Measurements from ENCODE around the gene CD247. TPM values are rescaled to one million over a fixed set of nuclear protein-coding genes. Genes with fewer than 3 reads are reported as not detected.

The CD247 gene
- total and polyA plus RNA-seq, 2 of the 4 experiments (the other 2 are of a cell fraction), result not detected

DNA sequence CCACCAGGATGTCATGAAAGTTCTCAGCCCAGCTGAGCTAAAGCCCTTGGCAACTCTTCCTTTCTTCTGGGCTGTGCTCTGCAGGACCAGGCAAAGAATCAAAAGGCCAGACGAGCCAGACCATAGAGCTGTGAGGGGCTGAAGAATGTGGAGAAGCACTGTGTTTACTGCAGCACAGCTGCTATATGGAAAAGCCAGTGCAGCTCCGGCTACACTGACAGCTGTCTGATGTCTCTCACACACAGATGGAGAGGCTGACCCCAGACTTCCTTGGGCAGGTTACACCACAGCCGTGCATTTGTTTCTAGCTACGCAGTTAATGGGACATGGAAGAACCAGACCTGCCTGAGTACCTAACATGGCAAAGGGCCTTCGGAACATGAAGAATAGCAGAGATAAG, 40.3 kb downstream of the CD247 start:
- Histone ChIP-seq H3K4me2 (ENCODE audit: low read depth, low read length) (no peak overlapping the region), H3K4ac (ENCODE audit: low read depth, low read length) (no peak overlapping the region), H3K18ac (ENCODE audit: low read depth, low read length) (no peak overlapping the region), H2AK9ac (replicated peaks; ENCODE audit: low read depth, low read length, poor library complexity) (no peak overlapping the region), H3K9me3 (ENCODE audit: control insufficient read depth, insufficient read depth, low read length) (no peaks in the 10 kb centered on the region), H3K9ac (ENCODE audit: low read depth, low read length) (no peak overlapping the region), H2AFZ (replicated peaks; ENCODE audit: low read length, poor library complexity) (no peak overlapping the region), H3K4me3 (ENCODE audit: insufficient read depth, low read depth, low read length) (no peak overlapping the region), H2BK15ac (ENCODE audit: low read depth, low read length) (no peak overlapping the region), H2BK20ac (ENCODE audit: low read depth, low read length) (no peak overlapping the region), H3K27me3 (ENCODE audit: control insufficient read depth, insufficient read depth, low read length) (peaks cover 17% of the 10 kb centered on the region; the same call in 1 of the 2 replicates), H4K8ac (ENCODE audit: low read depth in 2 of 2, low read length in 2 of 2) (no peak overlapping the region), H3K56ac (ENCODE audit: extremely low read depth, insufficient read depth, low read length) (no peak overlapping the region), H3K14ac (replicated peaks; ENCODE audit: low read depth, low read length) (no peak overlapping the region), H2BK5ac (ENCODE audit: low read depth, low read length, poor library complexity, severe bottlenecking) (no peak overlapping the region), H3K79me1 (ENCODE audit: low read depth in 1 of 2, low read length in 2 of 2) (no peaks in the 10 kb centered on the region), H4K91ac (ENCODE audit: insufficient read depth, low read depth, low read length) (no peak overlapping the region), H2BK120ac (ENCODE audit: low read depth, low read length) (no peak overlapping the region), H3K36me3 (ENCODE audit: control insufficient read depth, insufficient read depth, low read length) (no peaks in the 10 kb centered on the region), H3K23ac (ENCODE audit: low read depth, low read length) (no peak overlapping the region), H4K20me1 (ENCODE audit: insufficient read depth, low read length) (no peaks in the 10 kb centered on the region), H4K5ac (ENCODE audit: low read depth, low read length) (no peak overlapping the region), H2AK5ac (ENCODE audit: low read depth, low read length) (no peak overlapping the region), H3K9me1 (ENCODE audit: insufficient read depth, low read length) (no peaks in the 10 kb centered on the region), H3K4me1 (ENCODE audit: control insufficient read depth, insufficient read depth, low read length) (no peaks in the 10 kb centered on the region), H3K27ac (ENCODE audit: insufficient read depth, low read length) (no peak overlapping the region)
- WGBS, 2 experiments (ENCODE audit: extremely low coverage in 2 of 2, insufficient read length in 1 of 2), result 0% methylated on average over 4 of the region's 5 CpGs; no CpG with 5 or more reads in 1 of the 2 experiments
- CTCF ChIA-PET, result interaction anchor here (1.1 to 1.4 kb wide), 2 partner anchors 10 to 210 kb away, joined by 3 to 5 read pairs; no protein-coding TSS in a partner anchor
- TF ChIP-seq MAFK (IDR thresholded peaks at IDR 0.05; ENCODE audit: low read depth, low read length), result no peak
- TF ChIP-seq, protein P1, sequence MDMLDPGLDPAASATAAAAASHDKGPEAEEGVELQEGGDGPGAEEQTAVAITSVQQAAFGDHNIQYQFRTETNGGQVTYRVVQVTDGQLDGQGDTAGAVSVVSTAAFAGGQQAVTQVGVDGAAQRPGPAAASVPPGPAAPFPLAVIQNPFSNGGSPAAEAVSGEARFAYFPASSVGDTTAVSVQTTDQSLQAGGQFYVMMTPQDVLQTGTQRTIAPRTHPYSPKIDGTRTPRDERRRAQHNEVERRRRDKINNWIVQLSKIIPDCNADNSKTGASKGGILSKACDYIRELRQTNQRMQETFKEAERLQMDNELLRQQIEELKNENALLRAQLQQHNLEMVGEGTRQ (IDR thresholded peaks at IDR 0.05; ENCODE audit: low read depth, low read length), result no peak
- no peak for TF ChIP-seq RCOR1 (IDR thresholded peaks at IDR 0.05; ENCODE audit: insufficient replicate concordance, low read length)
- TF ChIP-seq, protein P2, sequence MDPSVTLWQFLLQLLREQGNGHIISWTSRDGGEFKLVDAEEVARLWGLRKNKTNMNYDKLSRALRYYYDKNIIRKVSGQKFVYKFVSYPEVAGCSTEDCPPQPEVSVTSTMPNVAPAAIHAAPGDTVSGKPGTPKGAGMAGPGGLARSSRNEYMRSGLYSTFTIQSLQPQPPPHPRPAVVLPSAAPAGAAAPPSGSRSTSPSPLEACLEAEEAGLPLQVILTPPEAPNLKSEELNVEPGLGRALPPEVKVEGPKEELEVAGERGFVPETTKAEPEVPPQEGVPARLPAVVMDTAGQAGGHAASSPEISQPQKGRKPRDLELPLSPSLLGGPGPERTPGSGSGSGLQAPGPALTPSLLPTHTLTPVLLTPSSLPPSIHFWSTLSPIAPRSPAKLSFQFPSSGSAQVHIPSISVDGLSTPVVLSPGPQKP (IDR thresholded peaks at IDR 0.05; ENCODE audit: borderline replicate concordance, low read depth, low read length), result no peak
- no peak for TF ChIP-seq RAD21 (IDR thresholded peaks at IDR 0.05; ENCODE audit: low read length)
- POLR2A ChIA-PET (ENCODE audit: unreplicated experiment), result no interaction called here
- dilution Hi-C loops (cut with HindIII; ENCODE audit: low sequenced_read_pairs, unreplicated experiment) (no loop called here), in situ Hi-C loops (cut with MboI; ENCODE audit: low sequenced_read_pairs) (no loop called here), intact Hi-C loops (cut with micrococcal nuclease) (no loop called here)
- DNase-seq, result no peak
- ATAC-seq (ENCODE audit: low read depth), result no peak
- no TSS peak for BruUV-seq (replicated peaks)
